ENCODE data around the gene AFF2.

GRCh38 chrX:149021159-149021558, 520.7 kb downstream of the AFF2 start:
- TF ChIP-seq MEF2A (IDR thresholded peaks at IDR 0.05; ENCODE audit: borderline replicate concordance, low read depth) (no peak), POLR2AphosphoS5 (IDR thresholded peaks at IDR 0.05; ENCODE audit: low read depth, low read length) (no peak), NFIC (IDR thresholded peaks at IDR 0.05; ENCODE audit: borderline replicate concordance) (no peak), USF1 (IDR thresholded peaks at IDR 0.05; ENCODE audit: borderline replicate concordance, low read depth) (no peak), SMC3 (IDR thresholded peaks at IDR 0.05; ENCODE audit: low read depth, low read length) (no peak), EP300 (IDR thresholded peaks at IDR 0.05; ENCODE audit: borderline replicate concordance in 1 of 2, low read depth in 1 of 2, low read length in 1 of 2) (no peak)
- TF ChIP-seq, protein P1, sequence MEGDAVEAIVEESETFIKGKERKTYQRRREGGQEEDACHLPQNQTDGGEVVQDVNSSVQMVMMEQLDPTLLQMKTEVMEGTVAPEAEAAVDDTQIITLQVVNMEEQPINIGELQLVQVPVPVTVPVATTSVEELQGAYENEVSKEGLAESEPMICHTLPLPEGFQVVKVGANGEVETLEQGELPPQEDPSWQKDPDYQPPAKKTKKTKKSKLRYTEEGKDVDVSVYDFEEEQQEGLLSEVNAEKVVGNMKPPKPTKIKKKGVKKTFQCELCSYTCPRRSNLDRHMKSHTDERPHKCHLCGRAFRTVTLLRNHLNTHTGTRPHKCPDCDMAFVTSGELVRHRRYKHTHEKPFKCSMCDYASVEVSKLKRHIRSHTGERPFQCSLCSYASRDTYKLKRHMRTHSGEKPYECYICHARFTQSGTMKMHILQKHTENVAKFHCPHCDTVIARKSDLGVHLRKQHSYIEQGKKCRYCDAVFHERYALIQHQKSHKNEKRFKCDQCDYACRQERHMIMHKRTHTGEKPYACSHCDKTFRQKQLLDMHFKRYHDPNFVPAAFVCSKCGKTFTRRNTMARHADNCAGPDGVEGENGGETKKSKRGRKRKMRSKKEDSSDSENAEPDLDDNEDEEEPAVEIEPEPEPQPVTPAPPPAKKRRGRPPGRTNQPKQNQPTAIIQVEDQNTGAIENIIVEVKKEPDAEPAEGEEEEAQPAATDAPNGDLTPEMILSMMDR (IDR thresholded peaks at IDR 0.05): no peak

Measured in SK-N-SH (cell line).